ENCODE results near the gene FNDC3A.
A peak's percentile ranks its signal among the peaks of the same experiment; 100 is the strongest.

Gene FNDC3A

DNA sequence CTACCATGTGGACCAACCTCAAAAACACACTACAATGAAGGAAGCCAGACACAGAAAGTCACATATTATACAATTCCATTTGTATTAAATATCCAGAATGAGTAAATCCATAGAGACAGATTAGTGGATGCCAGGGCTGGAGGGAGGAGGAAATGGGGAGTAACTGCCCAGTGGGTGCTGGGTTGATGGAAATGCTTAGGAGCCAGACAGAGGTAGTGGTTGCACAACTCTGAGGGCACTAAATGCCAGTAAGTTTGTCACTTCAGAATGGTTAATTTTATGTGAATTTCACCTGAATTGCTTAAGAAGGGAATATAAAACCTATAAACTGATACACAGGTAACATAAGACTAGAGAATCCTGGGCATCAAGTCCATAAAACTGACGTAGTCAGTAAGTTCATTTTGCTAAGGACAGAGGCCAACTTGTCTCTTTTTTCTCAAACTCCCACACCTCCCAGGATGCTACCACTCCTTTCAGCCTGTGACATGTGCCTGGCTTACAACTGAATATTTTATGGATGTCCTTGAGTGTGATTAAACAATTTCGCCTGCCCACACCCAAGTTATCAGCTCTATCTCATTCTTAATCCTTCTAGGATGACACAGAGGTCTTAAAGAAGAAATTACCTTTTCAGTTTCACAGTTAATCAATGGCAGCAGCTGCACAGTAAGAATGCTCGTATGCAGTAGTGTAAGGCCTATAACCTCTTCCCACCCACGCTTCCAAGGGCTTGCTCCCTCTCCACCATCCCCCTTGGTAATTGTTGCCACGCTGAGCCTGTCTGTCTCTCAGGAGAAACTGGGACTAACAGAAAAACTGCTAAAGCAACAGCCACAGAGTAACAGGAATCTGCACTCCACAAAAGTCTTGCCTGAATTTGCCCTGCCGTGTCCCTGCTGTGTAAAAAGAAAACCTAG is 238.5 kb downstream of the FNDC3A start:
- FAIRE-seq, result peak; percentile 56
- DNase-seq (ENCODE audit: insufficient read length, low spot score), result no peak
- no peak for TF ChIP-seq TAF1 (IDR thresholded peaks at IDR 0.05; ENCODE audit: low read depth, low read length)
- no peak for TF ChIP-seq SPI1 (IDR thresholded peaks at IDR 0.05; ENCODE audit: low read depth, low read length)
- no peak for TF ChIP-seq POLR2AphosphoS5 (IDR thresholded peaks at IDR 0.05; ENCODE audit: low read depth, low read length)
- TF ChIP-seq POLR2A (IDR thresholded peaks at IDR 0.05; ENCODE audit: low read depth, low read length), result no peak
- TF ChIP-seq PAX5 (IDR thresholded peaks at IDR 0.05; ENCODE audit: insufficient read depth, low read length, severe bottlenecking), result no peak
- no peak for TF ChIP-seq POU2F2 (IDR thresholded peaks at IDR 0.05; ENCODE audit: low read depth, low read length)

DNA sequence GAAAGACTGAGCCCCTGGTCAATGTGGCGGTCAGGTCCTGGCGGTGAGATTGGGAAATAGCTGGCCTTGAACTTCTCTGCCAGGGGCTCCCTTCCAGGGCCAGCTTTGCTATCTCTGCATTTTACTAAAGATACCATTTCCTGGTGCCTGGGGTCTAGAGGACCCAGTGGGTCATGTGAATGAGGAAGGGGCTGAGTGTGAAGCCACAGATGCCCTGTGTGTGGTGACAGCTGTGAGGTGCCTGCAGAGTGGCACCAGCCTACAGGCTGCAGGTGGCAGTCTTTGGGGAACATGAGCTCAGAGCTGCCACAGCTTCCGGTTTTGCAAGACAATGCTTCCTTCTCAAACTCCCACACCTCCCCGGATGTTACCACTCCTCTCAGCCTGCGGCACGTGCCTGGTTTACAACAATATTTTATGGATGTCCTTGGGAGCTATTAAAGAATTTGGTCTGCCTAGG is 239.2 kb downstream of the FNDC3A start:
- FAIRE-seq (peak; percentile 50), DNase-seq (ENCODE audit: insufficient read length, low spot score) (peak; percentile 25)
- TF ChIP-seq POLR2AphosphoS5 (IDR thresholded peaks at IDR 0.05; ENCODE audit: low read depth, low read length), result no peak
- TF ChIP-seq POLR2A (IDR thresholded peaks at IDR 0.05; ENCODE audit: low read depth, low read length), result no peak
- no peak for TF ChIP-seq POU2F2 (IDR thresholded peaks at IDR 0.05; ENCODE audit: low read depth, low read length)
- TF ChIP-seq TAF1 (IDR thresholded peaks at IDR 0.05; ENCODE audit: low read depth, low read length), result no peak
- TF ChIP-seq SPI1 (IDR thresholded peaks at IDR 0.05; ENCODE audit: low read depth, low read length), result no peak
- TF ChIP-seq PAX5 (IDR thresholded peaks at IDR 0.05; ENCODE audit: insufficient read depth, low read length, severe bottlenecking), result no peak

DNA sequence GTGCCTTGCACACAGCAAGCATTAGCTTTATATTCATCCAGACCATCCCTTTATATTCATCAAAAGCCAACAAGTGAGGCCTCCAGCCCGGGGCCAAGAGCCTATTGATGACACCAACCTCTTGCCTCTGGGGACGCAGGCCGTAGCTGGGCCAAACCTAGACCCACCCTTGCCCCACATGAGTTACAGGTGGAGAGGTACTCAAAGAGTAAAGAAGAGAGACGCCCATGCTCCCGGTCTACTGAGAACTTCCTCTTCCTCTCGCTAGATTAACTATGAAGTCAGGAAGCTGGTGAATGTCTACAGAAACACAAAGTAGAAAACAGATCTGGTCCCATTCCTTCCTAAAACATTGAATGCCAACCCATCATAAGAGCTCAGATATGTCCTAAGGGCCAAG is 240.6 kb downstream of the FNDC3A start:
- FAIRE-seq (no peak), DNase-seq (ENCODE audit: insufficient read length, low spot score) (no peak)
- TF ChIP-seq POU2F2 (IDR thresholded peaks at IDR 0.05; ENCODE audit: low read depth, low read length), result no peak
- no peak for TF ChIP-seq POLR2A (IDR thresholded peaks at IDR 0.05; ENCODE audit: low read depth, low read length)
- no peak for TF ChIP-seq POLR2AphosphoS5 (IDR thresholded peaks at IDR 0.05; ENCODE audit: low read depth, low read length)
- TF ChIP-seq TAF1 (IDR thresholded peaks at IDR 0.05; ENCODE audit: low read depth, low read length), result no peak
- no peak for TF ChIP-seq SPI1 (IDR thresholded peaks at IDR 0.05; ENCODE audit: low read depth, low read length)
- TF ChIP-seq PAX5 (IDR thresholded peaks at IDR 0.05; ENCODE audit: insufficient read depth, low read length, severe bottlenecking), result no peak

DNA sequence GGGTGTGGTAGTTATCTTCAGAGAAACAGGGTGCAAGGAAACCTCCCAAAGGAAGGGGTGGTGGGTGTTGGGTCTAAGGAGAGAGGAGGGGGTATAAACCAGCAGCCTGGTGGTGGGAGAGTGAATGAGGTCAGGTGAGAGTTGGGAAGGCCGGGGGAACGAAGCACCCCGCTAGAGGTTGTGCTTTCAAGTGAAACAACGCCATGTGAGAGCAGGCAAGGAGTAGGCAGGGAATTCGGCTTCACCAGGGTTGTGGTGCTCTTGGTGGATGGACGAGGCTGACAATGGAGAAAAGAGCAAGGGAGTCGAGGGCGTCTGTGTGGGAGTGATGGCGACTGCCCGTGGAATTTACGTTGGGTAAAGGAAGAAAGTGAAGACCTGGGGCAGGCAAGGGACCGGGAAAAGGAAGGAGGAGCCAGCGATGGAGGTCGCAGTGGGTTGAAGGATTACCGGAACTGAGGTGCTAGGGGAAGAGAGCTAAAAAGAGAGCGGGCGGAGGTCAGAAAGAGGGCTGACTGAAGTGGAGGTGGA is 242.3 kb downstream of the FNDC3A start:
- TF ChIP-seq SPI1 (IDR thresholded peaks at IDR 0.05; ENCODE audit: low read depth, low read length) (no peak), PAX5 (IDR thresholded peaks at IDR 0.05; ENCODE audit: insufficient read depth, low read length, severe bottlenecking) (no peak), POLR2AphosphoS5 (IDR thresholded peaks at IDR 0.05; ENCODE audit: low read depth, low read length) (no peak), POLR2A (IDR thresholded peaks at IDR 0.05; ENCODE audit: low read depth, low read length) (no peak), TAF1 (IDR thresholded peaks at IDR 0.05; ENCODE audit: low read depth, low read length) (no peak), POU2F2 (IDR thresholded peaks at IDR 0.05; ENCODE audit: low read depth, low read length) (no peak)
- FAIRE-seq, result no peak
- DNase-seq (ENCODE audit: insufficient read length, low spot score), result no peak

DNA sequence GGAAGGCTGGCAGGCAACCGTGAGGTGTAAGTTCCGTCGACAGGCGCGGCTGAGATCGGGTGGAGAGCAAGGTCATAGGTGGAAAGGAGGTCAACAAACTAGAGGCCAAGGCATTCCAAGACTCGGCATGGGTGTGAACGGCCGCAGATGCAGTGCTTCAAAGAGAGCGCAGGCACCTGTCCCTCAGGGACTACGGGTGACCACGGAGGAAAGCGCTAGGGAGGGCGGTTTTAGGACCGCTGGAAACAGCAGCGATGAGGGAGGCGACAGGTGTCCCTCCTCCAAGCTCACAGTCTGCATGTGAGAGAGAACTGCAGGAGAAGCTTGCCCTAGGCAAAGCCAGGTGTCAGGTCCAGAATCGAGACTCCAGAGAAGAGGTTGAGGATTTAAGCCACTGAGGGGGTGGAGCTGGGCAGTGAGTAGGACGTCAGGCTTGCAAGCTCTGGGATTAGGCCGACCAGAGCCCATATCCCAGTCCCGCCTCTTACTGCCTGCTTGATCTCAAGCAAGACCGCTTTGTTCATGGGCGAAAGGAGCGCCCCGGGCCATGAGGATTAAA is 242.9 kb downstream of the FNDC3A start:
- no peak for FAIRE-seq
- TF ChIP-seq TAF1 (IDR thresholded peaks at IDR 0.05; ENCODE audit: low read depth, low read length) (no peak), PAX5 (IDR thresholded peaks at IDR 0.05; ENCODE audit: insufficient read depth, low read length, severe bottlenecking) (no peak), POU2F2 (IDR thresholded peaks at IDR 0.05; ENCODE audit: low read depth, low read length) (no peak), POLR2AphosphoS5 (IDR thresholded peaks at IDR 0.05; ENCODE audit: low read depth, low read length) (no peak), SPI1 (IDR thresholded peaks at IDR 0.05; ENCODE audit: low read depth, low read length) (no peak), POLR2A (IDR thresholded peaks at IDR 0.05; ENCODE audit: low read depth, low read length) (no peak)
- DNase-seq (ENCODE audit: insufficient read length, low spot score), result no peak

DNA sequence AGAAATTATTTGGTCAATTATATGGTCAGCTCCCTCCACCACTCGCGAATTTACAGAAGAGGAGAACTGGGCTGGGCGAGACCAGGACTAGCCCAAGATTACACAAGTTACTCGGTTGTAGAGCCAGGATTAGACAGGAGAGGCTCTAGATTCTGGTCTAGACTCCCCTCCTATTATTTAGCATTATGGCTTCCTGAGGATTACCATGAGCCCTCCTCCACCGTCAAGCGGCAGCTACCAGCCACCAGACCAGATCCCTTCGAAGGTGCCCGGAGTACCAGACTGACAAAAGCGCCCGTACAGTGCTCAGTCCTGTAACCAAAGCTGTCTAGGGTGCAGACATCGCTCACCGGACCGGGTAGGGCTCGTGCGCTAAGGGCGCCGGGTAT is 243.9 kb downstream of the FNDC3A start:
- DNase-seq (ENCODE audit: insufficient read length, low spot score), result no peak
- no peak for TF ChIP-seq POLR2AphosphoS5 (IDR thresholded peaks at IDR 0.05; ENCODE audit: low read depth, low read length)
- TF ChIP-seq TAF1 (IDR thresholded peaks at IDR 0.05; ENCODE audit: low read depth, low read length), result no peak
- no peak for TF ChIP-seq POLR2A (IDR thresholded peaks at IDR 0.05; ENCODE audit: low read depth, low read length)
- no peak for TF ChIP-seq POU2F2 (IDR thresholded peaks at IDR 0.05; ENCODE audit: low read depth, low read length)
- no peak for TF ChIP-seq PAX5 (IDR thresholded peaks at IDR 0.05; ENCODE audit: insufficient read depth, low read length, severe bottlenecking)
- TF ChIP-seq SPI1 (IDR thresholded peaks at IDR 0.05; ENCODE audit: low read depth, low read length), result no peak
- no peak for FAIRE-seq

DNA sequence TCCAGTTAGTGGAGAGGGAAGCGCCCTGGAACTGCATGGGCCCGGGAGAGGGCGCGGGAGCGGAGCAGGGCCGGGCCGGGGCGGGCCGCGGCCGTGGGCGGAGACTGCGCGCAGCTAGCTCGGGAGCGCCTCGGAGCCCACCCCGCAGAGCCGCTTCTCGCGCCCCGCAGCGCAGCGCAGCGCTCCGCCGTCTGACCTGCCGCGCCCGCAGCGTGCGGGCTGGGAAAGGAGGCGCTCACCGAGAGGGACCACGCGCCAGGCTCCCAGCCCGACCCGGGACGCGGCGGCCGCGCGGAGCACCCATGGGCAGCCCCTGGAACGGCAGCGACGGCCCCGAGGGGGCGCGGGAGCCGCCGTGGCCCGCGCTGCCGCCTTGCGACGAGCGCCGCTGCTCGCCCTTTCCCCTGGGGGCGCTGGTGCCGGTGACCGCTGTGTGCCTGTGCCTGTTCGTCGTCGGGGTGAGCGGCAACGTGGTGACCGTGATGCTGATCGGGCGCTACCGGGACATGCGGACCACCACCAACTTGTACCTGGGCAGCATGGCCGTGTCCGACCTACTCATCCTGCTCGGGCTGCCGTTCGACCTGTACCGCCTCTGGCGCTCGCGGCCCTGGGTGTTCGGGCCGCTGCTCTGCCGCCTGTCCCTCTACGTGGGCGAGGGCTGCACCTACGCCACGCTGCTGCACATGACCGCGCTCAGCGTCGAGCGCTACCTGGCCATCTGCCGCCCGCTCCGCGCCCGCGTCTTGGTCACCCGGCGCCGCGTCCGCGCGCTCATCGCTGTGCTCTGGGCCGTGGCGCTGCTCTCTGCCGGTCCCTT is 244.5 kb downstream of the FNDC3A start, which contains the start of gene MLNR:
Gene MLNR (plus strand): TSS at position 303 of the 820 bp plus-strand sequence. CDS start 0 bp downstream, at position 303.
- DNase-seq (ENCODE audit: insufficient read length, low spot score) (peak; percentile 55), FAIRE-seq (peak; percentile 87)
- TF ChIP-seq POLR2AphosphoS5 (IDR thresholded peaks at IDR 0.05; ENCODE audit: low read depth, low read length) (no peak), SPI1 (IDR thresholded peaks at IDR 0.05; ENCODE audit: low read depth, low read length) (no peak), POU2F2 (IDR thresholded peaks at IDR 0.05; ENCODE audit: low read depth, low read length) (no peak), TAF1 (IDR thresholded peaks at IDR 0.05; ENCODE audit: low read depth, low read length) (no peak)

DNA sequence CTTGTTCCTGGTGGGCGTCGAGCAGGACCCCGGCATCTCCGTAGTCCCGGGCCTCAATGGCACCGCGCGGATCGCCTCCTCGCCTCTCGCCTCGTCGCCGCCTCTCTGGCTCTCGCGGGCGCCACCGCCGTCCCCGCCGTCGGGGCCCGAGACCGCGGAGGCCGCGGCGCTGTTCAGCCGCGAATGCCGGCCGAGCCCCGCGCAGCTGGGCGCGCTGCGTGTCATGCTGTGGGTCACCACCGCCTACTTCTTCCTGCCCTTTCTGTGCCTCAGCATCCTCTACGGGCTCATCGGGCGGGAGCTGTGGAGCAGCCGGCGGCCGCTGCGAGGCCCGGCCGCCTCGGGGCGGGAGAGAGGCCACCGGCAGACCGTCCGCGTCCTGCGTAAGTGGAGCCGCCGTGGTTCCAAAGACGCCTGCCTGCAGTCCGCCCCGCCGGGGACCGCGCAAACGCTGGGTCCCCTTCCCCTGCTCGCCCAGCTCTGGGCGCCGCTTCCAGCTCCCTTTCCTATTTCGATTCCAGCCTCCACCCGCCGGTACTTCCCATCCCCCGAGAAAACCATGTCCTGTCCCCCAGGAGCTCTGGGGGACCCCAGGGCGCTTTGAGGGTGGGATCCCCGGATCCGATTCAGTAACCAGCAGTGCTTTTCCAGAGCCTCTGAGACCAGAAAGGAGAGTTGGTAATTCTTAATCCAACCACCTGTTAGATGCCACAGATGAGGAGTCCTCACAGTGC is 245.3 kb downstream of the FNDC3A start:
- TF ChIP-seq TAF1 (IDR thresholded peaks at IDR 0.05; ENCODE audit: low read depth, low read length), result no peak
- peak; percentile 31 for DNase-seq (ENCODE audit: insufficient read length, low spot score)
- FAIRE-seq, result peak; percentile 38
